H9 (cell line): ENCODE measurements around the gene LRRC42. TPM values are rescaled to one million over a fixed set of nuclear protein-coding genes. Genes with fewer than 3 reads are reported as not detected.
"Not testable (repeated sequence)": the region's sequence is repeated elsewhere in the genome, so short reads cannot be mapped to it uniquely, and the experiment has no call there.

Experiments used
- DNase-seq: peaks from one replicate; pipeline ENCODE4 v3.0.0-alpha.2; 2017
- H2AFZ ChIP-seq: one replicate; pipeline ENCODE4 v1.6.1; 2013; ENCODE audit warnings: mild to moderate bottlenecking, low read length, control low read depth, moderate library complexity
- H2AK5ac ChIP-seq: 2 replicates; pipeline ENCODE4 v1.6.1; 2013; ENCODE audit warnings: low read length, control low read depth, mixed read lengths; ENCODE audit not compliant: insufficient read length
- H2BK120ac ChIP-seq: one replicate; pipeline ENCODE4 v1.6.1; 2013; ENCODE audit warnings: low read depth, mild to moderate bottlenecking, low read length, control low read depth, inconsistent platforms; ENCODE audit not compliant: poor library complexity, severe bottlenecking
- H2BK12ac ChIP-seq: 2 replicates; pipeline ENCODE4 v1.6.1; 2013; ENCODE audit warnings: low read length, control low read depth, mixed read lengths, low read depth; ENCODE audit not compliant: insufficient read length
- H2BK15ac ChIP-seq: 2 replicates; pipeline ENCODE4 v1.6.1; 2013; ENCODE audit warnings: low read depth, low read length, control low read depth
- H2BK20ac ChIP-seq: one replicate; pipeline ENCODE4 v1.6.1; 2013; ENCODE audit warnings: low read depth, mild to moderate bottlenecking, low read length, control low read depth, inconsistent platforms; ENCODE audit not compliant: poor library complexity, severe bottlenecking
- H2BK5ac ChIP-seq: 2 replicates; pipeline ENCODE4 v1.6.1; 2013; ENCODE audit warnings: low read length, control low read depth, mixed read lengths; ENCODE audit not compliant: insufficient read length
- H3K14ac ChIP-seq: 2 replicates; pipeline ENCODE4 v1.6.1; 2013; ENCODE audit warnings: low read length, control low read depth; ENCODE audit not compliant: insufficient read depth
- H3K18ac ChIP-seq: 2 replicates; pipeline ENCODE4 v1.6.1; 2013; ENCODE audit warnings: low read depth, mild to moderate bottlenecking, mixed read lengths, low read length, control low read depth; ENCODE audit not compliant: insufficient read length
- H3K23ac ChIP-seq: 2 replicates; pipeline ENCODE4 v1.6.1; 2013; ENCODE audit warnings: low read length, control low read depth, mixed read lengths, low read depth; ENCODE audit not compliant: insufficient read length
- H3K23me2 ChIP-seq: 2 replicates; pipeline ENCODE4 v1.6.1; 2013; ENCODE audit warnings: low read depth, mild to moderate bottlenecking, mixed read lengths, low read length, control low read depth; ENCODE audit not compliant: insufficient read length, poor library complexity, severe bottlenecking
- H3K27ac ChIP-seq: 2 replicates; pipeline ENCODE4 v1.5.1; 2013; ENCODE audit warnings: low read length, control low read depth, mixed read lengths, low read depth; ENCODE audit not compliant: insufficient read length
- H3K27me3 ChIP-seq: 2 replicates; pipeline ENCODE4 v1.6.1; 2013; ENCODE audit warnings: low read length, control low read depth, inconsistent platforms; ENCODE audit not compliant: insufficient read depth
- H3K4ac ChIP-seq: 2 replicates; pipeline ENCODE4 v1.6.1; 2013; ENCODE audit warnings: low read depth, mild to moderate bottlenecking, control low read depth, inconsistent platforms, low read length, moderate library complexity
- H3K4me1 ChIP-seq: 2 replicates; pipeline ENCODE4 v1.6.1; 2013; ENCODE audit warnings: low read length, control low read depth, inconsistent platforms; ENCODE audit not compliant: insufficient read depth
- H3K4me2 ChIP-seq: 2 replicates; pipeline ENCODE4 v1.6.1; 2013; ENCODE audit warnings: low read length, control low read depth, mixed read lengths; ENCODE audit not compliant: insufficient read length, insufficient read depth
- H3K56ac ChIP-seq: 2 replicates; pipeline ENCODE4 v1.6.1; 2013; ENCODE audit warnings: low read depth, mild to moderate bottlenecking, mixed read lengths, low read length, control low read depth; ENCODE audit not compliant: insufficient read length
- H3K79me1 ChIP-seq: 2 replicates; pipeline ENCODE4 v1.6.1; 2013; ENCODE audit warnings: low read depth, mild to moderate bottlenecking, moderate library complexity, low read length, control low read depth, inconsistent platforms; ENCODE audit not compliant: insufficient read depth, poor library complexity, severe bottlenecking
- H3K79me2 ChIP-seq: 2 replicates; pipeline ENCODE4 v1.6.1; 2013; ENCODE audit warnings: low read length, control low read depth, inconsistent platforms; ENCODE audit not compliant: insufficient read depth
- H3K9ac ChIP-seq: 2 replicates; pipeline ENCODE4 v1.6.1; 2013; ENCODE audit warnings: low read length, control low read depth, mixed read lengths; ENCODE audit not compliant: insufficient read length; ENCODE audit errors: extremely low read depth
- H3K9me3 ChIP-seq: one replicate; pipeline ENCODE4 v1.6.1; 2013; ENCODE audit warnings: low read depth, low read length, inconsistent platforms; ENCODE audit not compliant: control insufficient read depth
- H3T11ph ChIP-seq: one replicate; pipeline ENCODE4 v1.6.1; 2013; ENCODE audit warnings: mild to moderate bottlenecking, low read length, control low read depth, inconsistent platforms
- H4K20me1 ChIP-seq: one replicate; pipeline ENCODE4 v1.6.1; 2013; ENCODE audit not compliant: control insufficient read depth, insufficient read length, insufficient read depth
- H4K5ac ChIP-seq: 2 replicates; pipeline ENCODE4 v1.6.1; 2013; ENCODE audit warnings: low read depth, mild to moderate bottlenecking, mixed read lengths, low read length, control low read depth; ENCODE audit not compliant: insufficient read length
- H4K8ac ChIP-seq: replicated peaks from 2 replicates; pipeline ENCODE4 v1.6.1; 2013; ENCODE audit warnings: low read length, control low read depth, mixed read lengths, low read depth; ENCODE audit not compliant: insufficient read length
- H4K91ac ChIP-seq: 2 replicates; pipeline ENCODE4 v1.6.1; 2013; ENCODE audit warnings: low read depth, mild to moderate bottlenecking, moderate library complexity, mixed read lengths, low read length, control low read depth; ENCODE audit not compliant: insufficient read length
- H3K27ac Mint-ChIP-seq, 3 experiments: 2 replicates in 2 of 3; 3 replicates in 1 of 3; pipeline ENCODE4 v1.8.0; 2020 to 2021; ENCODE audit warnings: mixed read lengths in 3 of 3, mild to moderate bottlenecking in 1 of 3, moderate library complexity in 1 of 3
- H3K27me3 Mint-ChIP-seq: 2 replicates; pipeline ENCODE4 v1.8.0; 2021; ENCODE audit warnings: low read depth, mild to moderate bottlenecking, moderate library complexity, mixed read lengths
- H3K36me3 Mint-ChIP-seq, 3 experiments: 2 replicates in 2 of 3; 3 replicates in 1 of 3; pipeline ENCODE4 v1.8.0; 2020 to 2021; ENCODE audit warnings: low read depth in 3 of 3, mixed read lengths in 3 of 3; ENCODE audit not compliant: insufficient read depth in 1 of 3
- H3K4me1 Mint-ChIP-seq, 2 experiments: 2 replicates each; pipeline ENCODE4 v1.8.0; 2020; ENCODE audit warnings: mixed read lengths in 2 of 2
- H3K4me3 Mint-ChIP-seq, 2 experiments: 2 replicates in 1 of 2; 3 replicates in 1 of 2; pipeline ENCODE4 v1.8.0; 2020 to 2021; ENCODE audit warnings: mild to moderate bottlenecking in 2 of 2, mixed read lengths in 2 of 2, moderate library complexity in 1 of 2
- H3K9me3 Mint-ChIP-seq, 2 experiments: 2 replicates in 1 of 2; 3 replicates in 1 of 2; pipeline ENCODE4 v1.8.0; 2020; ENCODE audit warnings: mild to moderate bottlenecking in 2 of 2, mixed read lengths in 2 of 2, moderate library complexity in 1 of 2
- WGBS: extraction: QIAGEN DNeasy Blood & Tissue Kit; methylation state at CpG from one replicate; pipeline ENCODE4 v1.1.7; 2013; ENCODE audit warnings: missing lambda C conversion rate, low lambda C conversion rate, mixed read lengths; ENCODE audit not compliant: insufficient read length; ENCODE audit errors: extremely low coverage; 5-methylcytosine and 5-hydroxymethylcytosine counted together
- total RNA-seq: library from RNA; stranded (reverse); gene quantifications from 2 replicates; pipeline ENCODE4 v1.2.1, GENCODE V29; 2021
- TF ChIP-seq, protein P1 (sequence below): fragments of 200-600 bp; sonication (generic); conservative IDR thresholded peaks from 3 replicates; pipeline ENCODE4 v1.8.0; 2021; ENCODE audit warnings: antibody characterized with exemption, mild to moderate bottlenecking

Gene LRRC42
- total RNA-seq, 1 experiment from 2014 or later = 36.3 TPM

DNA sequence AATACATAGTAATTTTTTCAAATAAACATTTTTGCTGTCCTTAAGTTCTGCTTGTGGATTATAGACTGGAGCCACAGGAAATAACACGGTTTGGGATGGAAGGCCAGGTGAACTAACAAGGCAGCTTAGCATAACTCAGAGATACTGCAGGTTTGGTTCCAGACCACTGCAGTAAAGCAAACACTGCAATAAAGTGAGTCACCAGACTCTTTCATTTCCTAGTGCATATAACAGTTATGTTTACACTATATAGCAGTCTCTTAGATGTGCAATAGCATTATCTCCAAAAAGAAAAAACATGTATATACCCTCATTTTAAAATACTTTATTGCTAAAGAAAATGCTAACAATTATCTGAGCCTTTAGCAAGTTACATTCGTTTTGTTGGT is 22.0 kb downstream of the LRRC42 start:
- H3K4me1 Mint-ChIP-seq = peaks cover 6 to 10% of the 10 kb centered on the region in 2 experiments
- Histone ChIP-seq H2AK5ac (no peak overlapping the region), H4K91ac (no peak overlapping the region), H3K27ac (no peak overlapping the region), H2BK5ac (no peak overlapping the region), H4K8ac (no peak overlapping the region), H3K18ac (no peak overlapping the region), H3K4me2 (no peak overlapping the region), H4K20me1 (no peaks in the 10 kb centered on the region), H2BK15ac (no peak overlapping the region), H3K9me3 (no peaks in the 10 kb centered on the region), H3T11ph (no peak overlapping the region), H3K23ac (no peak overlapping the region), H3K4ac (no peak overlapping the region), H3K79me2 (no peaks in the 10 kb centered on the region), H3K9ac (no peak overlapping the region), H3K79me1 (no peaks in the 10 kb centered on the region), H2BK20ac (no peak overlapping the region), H3K56ac (no peak overlapping the region), H2BK12ac (no peak overlapping the region), H3K27me3 (no peaks in the 10 kb centered on the region), H3K4me1 (0 out of 2 replicates have a peak, but pooled peaks cover 2% of the 10 kb centered on the region), H4K5ac (no peak overlapping the region), H2AFZ (no peak overlapping the region), H2BK120ac (no peak overlapping the region), H3K23me2 (no peaks in the 10 kb centered on the region), H3K14ac (no peak overlapping the region)
- H3K4me3 Mint-ChIP-seq = no peak overlapping the region
- H3K36me3 Mint-ChIP-seq = peaks cover 16 to 58% (median 51%) of the 10 kb centered on the region in 3 experiments; a peak in 6 of 7 replicates
- DNase-seq = no peak
- TF ChIP-seq, protein P1, sequence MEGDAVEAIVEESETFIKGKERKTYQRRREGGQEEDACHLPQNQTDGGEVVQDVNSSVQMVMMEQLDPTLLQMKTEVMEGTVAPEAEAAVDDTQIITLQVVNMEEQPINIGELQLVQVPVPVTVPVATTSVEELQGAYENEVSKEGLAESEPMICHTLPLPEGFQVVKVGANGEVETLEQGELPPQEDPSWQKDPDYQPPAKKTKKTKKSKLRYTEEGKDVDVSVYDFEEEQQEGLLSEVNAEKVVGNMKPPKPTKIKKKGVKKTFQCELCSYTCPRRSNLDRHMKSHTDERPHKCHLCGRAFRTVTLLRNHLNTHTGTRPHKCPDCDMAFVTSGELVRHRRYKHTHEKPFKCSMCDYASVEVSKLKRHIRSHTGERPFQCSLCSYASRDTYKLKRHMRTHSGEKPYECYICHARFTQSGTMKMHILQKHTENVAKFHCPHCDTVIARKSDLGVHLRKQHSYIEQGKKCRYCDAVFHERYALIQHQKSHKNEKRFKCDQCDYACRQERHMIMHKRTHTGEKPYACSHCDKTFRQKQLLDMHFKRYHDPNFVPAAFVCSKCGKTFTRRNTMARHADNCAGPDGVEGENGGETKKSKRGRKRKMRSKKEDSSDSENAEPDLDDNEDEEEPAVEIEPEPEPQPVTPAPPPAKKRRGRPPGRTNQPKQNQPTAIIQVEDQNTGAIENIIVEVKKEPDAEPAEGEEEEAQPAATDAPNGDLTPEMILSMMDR = no peak
- WGBS = no CpG with 5 or more reads among the region's 2 CpGs
- no peaks in the 10 kb centered on the region for H3K9me3 Mint-ChIP-seq
- H3K27ac Mint-ChIP-seq = no peak overlapping the region
- no peaks in the 10 kb centered on the region for H3K27me3 Mint-ChIP-seq

DNA sequence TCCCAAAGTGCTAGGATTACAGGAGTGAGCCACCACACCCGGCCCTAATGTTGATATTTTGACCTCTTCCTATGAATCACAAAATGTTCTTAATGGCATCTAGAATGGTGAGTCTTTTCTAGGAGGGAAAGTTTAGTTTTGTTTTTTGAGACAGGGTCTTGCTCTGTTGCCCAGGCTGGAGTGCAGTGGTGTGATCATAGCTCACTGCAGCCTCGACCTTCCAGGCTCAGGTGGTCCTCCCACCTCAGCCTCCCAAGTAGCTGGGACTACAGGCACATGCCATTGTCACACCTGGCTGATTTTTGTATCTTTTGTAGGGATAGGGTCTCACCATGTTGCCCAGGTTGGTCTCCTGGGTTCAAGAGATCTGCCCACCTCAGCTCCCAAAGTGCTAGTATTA is 23.2 kb downstream of the LRRC42 start:
- H4K91ac ChIP-seq, H3K18ac ChIP-seq, H2BK5ac ChIP-seq, H2AFZ ChIP-seq, H3K4ac ChIP-seq, H4K8ac ChIP-seq, H3K9me3 Mint-ChIP-seq, H2BK120ac ChIP-seq, H3K27me3 Mint-ChIP-seq, H3K27me3 ChIP-seq, H3K79me2 ChIP-seq, H3K9ac ChIP-seq, DNase-seq, H3K27ac ChIP-seq, H3K4me1 Mint-ChIP-seq, H3K4me1 ChIP-seq, H3K23me2 ChIP-seq, H3K23ac ChIP-seq, H3K56ac ChIP-seq, H3K14ac ChIP-seq, H3K27ac Mint-ChIP-seq, H4K20me1 ChIP-seq, H3K79me1 ChIP-seq, H3K4me2 ChIP-seq, H3T11ph ChIP-seq, H2BK15ac ChIP-seq, H3K9me3 ChIP-seq, H3K4me3 Mint-ChIP-seq, H4K5ac ChIP-seq, H2AK5ac ChIP-seq, H2BK20ac ChIP-seq, H2BK12ac ChIP-seq: not testable (repeated sequence)
- WGBS = no CpG with 5 or more reads among the region's 2 CpGs
- H3K36me3 Mint-ChIP-seq = peaks cover 16 to 48% (median 44%) of the 10 kb centered on the region in 3 experiments; a peak in 6 of 7 replicates
